Bone marrow (tissue), 2 donors: ENCODE results near the gene FARP1.

Experiments used
- DNase-seq, 2 donors: peaks; one replicate each; lab custom pipeline; 2025; lab: John Stamatoyannopoulos, UW

FARP1 gene

DNA sequence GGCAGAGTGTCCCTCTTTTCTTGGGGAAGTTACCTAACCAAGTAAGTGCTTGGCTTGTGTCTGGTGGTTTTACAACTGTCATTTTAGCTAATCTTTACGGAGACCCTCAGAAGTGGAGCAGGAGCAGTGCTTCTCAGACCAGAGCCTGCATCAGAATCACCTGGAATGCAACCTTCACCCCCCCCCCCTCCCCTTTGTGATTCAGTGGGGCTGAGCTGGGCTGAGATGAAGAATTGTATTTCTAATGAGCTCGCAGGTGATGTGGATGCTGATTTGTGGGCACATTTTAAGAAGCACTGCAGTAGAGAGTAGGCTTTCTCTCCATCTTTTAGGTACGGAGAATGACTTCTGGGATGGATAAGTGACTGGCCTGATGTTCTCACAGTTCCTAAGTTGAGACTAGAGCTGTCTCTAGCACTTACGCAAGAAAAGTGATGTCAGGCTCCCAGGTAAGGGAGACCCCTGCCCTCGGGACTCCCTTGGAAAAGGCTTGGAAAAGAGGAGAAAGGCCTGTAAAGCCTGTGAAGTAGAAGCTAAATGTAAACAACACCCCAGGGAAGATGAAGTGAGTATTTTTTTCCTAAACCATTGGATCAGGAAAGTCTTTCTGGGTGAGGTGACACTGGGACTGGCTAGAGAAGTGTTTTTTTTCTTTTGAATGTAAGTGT, 57.5 kb downstream of the FARP1 start:
- DNase-seq = no peak

DNA sequence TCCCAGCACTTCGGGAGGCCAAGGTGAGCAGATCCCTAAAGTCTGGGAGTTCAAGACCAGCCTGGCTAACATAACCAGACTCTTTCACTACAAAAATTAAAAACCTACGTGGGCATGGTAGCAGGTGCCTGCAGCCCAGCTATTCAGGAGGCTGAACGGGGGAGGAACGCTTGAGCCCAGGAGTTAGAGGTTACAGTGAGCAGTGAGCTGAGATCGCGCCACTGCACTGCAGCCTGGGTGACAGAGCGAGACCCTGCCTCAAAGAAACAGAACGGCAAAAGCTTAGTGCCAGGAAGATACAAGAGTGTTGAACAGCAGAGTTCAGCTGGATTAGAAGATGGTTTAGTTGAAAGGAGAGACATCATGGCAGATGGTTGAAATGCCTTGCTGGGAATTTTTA, 58.3 kb downstream of the FARP1 start:
- no peak for DNase-seq

DNA sequence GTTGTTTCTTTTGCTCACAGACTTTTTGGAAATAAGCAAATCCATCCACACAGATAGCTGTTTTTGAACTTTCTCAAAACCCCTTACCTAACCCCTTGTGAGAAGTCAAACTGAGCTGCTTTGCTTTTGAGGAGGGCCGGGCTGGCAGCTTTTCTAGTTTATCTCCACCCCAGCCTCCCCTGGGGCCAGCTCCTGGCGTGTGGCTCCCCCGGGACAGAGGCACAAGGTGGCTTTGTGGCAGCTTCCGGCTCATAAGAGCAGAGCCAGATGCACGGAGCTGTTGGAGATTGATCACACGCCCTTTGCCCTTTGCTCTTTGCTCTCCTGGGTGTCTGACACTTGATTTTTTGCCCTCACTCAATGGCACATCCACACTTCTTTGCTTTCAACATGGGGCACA, 59.1 kb downstream of the FARP1 start:
- DNase-seq = no peak

DNA sequence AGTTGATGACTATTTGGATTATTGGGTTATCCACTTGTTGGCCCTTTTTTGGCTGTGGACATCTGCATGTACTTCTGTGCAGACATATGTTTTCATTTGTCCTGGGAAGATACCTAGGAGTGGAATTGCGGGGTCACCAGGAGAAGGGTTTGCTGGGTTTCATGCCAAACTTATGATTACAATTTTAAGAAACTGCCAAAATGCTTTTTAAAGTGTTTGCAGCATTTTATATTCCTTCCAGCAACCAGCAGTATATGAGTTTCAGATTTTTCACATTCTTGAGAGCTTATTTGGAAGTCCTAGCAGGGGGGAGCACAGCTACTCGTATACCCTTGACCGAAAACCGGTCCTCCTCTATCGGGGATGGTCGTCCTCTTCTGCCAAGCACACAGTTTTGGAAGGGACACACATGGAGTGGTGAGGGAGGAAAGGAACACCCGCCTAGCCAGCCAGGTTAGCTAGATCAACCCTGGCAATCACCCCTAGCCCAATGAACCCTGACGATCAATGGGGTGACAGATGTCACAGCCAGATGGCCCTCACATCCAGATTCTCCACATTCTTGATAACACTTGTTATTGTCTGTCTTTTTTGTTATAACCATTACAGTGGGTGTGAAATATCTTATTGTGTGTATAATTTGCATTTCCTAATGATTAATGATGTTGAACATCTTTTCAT, 60.9 kb downstream of the FARP1 start:
- DNase-seq = no peak

DNA sequence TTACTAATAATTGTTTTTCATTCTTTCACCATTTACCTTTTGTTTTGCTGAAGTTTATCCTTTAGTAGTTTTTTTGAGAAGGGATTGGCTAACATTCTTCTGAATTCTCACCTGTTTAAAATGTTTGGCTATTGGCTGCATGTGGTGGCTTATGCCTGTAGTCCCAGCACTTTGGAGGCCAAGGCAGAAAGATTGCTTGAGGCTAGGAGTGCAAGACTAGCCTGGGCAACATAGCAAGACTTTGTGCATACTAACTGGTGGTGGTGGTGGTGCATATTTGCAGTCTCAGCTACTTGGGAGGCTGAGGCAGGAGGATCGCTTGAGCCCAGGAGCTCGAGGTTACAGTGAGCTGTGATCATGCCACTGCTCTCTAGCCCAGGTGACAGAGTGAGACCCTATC, 61.7 kb downstream of the FARP1 start:
- no peak for DNase-seq

DNA sequence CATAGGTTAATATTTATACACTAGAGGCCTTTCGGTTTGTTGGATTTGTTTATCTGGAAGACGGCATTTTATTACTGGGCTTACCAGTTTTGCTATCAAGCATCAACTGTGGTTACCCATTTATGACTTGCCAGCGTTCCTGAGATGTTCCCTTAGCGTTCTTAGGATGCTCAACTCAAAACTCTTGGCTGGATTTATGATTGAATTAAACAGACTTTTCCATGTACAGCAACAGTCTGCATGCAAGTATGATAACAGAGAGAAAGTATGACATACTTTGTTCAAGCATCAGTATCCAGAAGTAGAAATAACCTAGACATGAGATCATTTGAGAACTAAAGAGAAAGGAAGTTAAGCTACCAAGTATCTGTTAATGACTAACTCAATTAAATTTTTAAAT, 64.1 kb downstream of the FARP1 start:
- DNase-seq = no peak

DNA sequence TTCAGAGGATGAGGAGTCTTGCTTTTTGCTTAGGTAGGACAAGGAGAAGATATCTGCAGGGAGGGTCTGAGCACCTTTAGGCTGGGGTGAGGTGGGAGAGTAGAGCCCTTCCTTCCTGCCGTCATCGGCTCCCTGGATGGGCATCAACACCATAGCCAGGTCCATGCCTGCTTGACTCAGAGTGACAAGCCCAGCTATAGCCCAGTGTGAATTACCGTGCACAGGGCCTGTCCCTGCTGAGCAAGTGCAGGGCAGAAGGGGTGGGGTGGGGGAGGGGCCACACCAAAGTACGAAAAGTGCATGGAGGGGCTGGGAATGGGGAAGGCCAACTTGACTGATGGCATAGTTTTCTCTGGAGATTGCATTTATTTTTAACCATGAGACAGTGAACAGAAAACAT, 64.5 kb downstream of the FARP1 start:
- DNase-seq = no peak

DNA sequence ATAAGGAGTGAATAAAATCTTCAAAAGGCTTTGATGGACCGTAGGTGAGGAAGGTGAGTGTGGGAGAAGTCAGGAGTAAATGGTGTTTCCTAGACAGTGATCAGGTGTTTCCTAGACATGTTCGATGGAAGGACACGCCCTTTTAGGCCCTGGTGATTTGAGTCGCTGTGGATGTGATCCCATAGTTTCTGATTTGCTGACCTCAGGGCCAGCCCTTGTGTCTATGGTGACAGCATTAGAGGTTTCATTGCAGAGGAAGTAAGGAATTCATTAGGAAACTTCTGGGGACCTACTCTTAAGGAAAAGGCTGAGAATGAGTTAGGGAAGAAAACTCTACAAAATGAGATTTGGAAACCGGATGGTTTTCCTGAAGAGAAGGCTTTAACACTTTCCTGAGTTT, 65.7 kb downstream of the FARP1 start:
- no peak for DNase-seq

DNA sequence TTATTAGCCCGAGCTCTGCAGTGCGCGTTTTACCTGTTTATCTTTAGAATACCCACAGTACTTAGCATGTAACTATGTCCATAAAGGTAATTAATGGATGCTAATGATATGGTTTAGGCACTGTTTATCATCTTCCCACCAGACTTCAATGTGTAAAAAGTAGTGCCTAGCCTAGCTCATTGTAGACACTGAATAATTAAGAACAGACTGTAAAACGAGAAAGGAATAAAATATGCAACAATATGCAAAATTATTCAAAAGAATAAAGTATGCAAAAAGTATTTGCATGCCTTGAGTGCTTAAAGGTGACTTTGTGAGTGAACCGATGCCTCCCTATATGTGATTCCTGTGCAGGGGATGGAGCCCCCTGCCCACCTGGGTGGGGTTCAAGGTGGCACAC, 69.9 kb downstream of the FARP1 start:
- no peak for DNase-seq

DNA sequence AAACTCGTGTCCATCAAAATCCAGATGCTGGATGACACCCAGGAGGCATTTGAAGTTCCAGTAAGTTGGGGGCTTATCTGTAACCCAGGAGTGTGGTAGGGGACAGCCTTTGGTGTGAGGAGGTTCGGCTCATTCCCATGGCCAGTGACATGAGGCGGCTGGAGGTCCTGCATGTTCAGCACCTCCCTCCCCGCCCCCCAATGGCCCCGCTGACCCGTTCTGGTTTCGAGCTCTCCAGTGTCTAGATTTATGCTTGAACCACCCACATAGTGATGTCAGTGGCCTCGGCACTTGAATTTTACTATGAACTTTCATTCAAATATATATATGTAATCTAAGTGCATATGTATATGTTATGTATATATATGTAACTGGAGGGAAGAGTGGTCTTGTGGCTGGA, 70.5 kb downstream of the FARP1 start:
- no peak for DNase-seq

DNA sequence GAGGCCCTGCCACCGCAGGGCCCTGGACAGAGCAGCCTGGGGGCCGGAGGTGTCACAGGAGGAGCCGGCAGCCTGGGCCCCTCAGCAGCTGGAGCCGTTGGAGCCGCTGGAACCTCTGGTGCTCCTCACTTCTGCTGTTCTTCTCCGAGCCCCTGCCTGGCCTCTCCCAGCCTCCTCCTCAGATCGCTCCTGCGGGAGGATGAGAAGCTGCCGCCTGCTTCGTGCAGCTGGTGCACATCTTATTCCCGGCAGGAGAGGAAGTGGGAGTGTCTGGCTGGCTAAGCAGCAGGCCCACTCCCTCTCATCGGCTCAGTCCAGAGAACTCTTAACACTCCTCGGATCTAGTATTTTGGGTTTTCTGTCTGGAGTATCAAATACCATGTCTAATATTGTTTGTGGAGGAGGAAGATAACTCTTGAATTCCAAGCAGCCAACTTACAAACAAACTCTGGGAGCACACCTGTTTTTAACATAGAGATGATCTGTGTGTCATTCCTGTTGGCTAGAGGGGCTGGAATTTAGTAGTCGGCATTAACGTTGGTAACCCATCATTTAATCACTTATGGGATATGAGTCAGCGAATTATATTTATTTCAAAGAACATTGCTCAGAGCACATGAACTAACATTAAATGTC, 71.2 kb downstream of the FARP1 start:
- no peak for DNase-seq

DNA sequence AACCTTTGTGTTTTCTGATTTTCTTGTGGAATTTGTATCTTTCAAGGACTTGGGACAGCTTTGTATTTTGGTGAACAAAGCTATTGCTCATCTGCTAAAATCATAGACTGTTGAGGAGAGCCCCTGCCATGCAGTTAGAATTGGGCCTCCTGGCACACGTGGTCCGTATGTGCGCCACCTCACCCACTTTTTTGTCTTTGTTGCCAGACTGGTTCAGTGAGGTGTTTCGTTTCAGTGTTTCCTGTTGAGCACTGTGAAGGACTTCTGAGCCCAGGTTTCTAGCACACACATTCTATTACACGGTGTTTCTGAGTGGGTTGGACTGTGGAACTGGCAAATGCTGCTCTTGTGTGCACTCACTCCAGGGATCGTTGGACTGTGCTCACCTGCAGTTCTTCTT, 71.8 kb downstream of the FARP1 start:
- no peak for DNase-seq

DNA sequence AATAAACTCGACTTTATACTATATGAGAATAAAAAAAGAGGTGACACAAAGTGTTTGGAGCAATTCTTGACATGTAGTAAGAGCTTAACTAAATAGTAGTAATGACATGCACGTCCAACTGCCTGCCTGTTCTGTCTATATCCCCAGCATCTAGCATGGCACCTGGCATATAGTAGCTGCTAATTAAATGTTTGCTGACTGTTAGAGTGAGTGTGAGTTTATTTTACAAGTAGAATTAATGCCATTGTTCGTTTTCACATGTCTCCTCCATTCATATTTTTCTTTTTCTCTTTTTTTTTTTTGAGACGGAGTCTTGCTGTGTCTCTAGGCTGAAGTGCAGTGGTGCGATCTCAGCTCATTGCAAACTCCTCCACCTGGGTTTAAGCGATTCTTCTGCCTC, 72.6 kb downstream of the FARP1 start:
- DNase-seq = no peak

DNA sequence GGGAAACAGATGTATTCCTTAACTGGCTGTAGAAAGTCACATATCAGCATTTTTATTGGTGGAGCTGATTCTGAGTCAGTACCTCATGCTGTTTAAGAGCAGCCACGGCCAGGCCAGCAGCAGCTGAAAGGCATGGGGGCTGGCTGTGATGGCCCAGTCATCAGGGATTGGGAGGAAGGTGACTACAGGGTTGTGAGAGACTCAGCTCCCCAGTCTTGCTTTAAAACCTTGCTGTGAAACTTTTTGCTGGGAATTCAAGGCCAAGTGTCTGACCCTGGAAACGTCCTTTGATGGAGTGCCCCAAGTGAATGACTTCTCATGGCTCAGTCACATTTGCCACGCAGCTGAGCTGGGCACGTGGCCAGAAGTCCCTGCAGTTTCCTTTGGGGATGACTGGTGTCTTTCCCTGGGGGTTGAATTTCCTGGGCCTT, 73.3 kb downstream of the FARP1 start:
- DNase-seq = no peak

DNA sequence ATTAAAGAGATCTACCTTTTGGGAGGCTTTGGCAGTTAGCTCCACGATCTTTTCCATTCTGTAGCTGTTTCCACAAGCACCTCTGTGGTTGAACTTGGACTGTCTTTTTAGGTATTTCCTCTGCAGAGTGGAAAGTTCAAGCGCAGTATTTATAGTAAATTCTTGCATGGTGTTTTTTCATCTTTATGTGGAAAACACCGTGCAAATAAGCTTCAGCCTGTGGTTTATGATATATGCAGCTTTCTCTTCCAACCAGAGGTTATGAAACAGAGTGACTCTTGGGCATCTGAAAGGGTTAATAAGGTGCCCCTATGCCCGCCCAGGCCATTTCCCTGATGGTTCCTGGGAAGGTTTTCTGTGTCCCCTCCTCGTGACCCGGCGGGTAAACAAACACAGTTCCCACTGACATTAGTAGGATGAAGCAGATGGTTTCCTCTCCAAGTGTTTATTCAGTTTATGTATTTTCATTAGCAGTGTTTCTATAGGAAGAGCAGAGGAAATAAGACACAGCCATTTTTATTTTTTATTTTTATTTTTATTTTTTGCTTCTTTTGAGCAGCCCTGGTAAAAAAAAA, 73.9 kb downstream of the FARP1 start:
- no peak for DNase-seq

DNA sequence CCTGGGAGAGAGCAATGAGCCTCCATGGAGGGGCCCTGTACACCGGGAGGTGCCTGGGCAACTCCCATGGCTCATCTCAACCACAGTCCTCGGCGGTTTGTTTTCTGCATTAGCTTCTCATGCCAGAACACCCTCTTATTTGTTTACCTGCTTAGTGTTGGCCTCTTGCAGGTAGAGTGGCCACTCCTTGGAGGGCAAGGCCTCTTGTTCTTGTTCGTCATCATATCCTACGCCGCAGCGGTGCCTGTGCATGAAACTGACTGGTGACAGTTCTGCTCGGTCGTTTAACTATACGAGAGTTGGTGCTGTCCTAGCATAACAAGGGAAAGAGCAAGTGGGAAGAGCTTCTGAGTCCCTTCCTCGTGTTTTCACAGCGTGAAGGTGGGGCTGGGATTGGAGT, 74.7 kb downstream of the FARP1 start:
- no peak for DNase-seq

DNA sequence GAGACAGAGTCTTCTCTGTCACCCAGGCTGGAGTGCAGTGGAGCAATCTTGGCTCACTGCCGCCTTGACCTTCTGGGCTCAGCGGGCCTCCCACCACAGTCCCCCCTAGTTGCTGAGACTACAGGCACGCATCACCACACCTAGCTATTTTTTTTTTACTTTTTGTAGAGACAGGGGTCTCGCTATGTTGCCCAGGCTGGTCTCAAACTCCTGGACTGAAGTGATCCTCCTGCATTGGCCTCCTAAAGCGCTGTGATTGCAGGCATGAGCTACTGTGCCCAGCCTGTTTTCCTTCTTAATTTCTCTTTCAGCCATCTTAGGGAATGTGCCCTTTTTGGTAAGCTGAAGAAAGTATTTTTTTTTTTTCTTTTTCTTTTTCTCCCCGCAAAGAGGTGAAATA, 76.8 kb downstream of the FARP1 start:
- DNase-seq = no peak

DNA sequence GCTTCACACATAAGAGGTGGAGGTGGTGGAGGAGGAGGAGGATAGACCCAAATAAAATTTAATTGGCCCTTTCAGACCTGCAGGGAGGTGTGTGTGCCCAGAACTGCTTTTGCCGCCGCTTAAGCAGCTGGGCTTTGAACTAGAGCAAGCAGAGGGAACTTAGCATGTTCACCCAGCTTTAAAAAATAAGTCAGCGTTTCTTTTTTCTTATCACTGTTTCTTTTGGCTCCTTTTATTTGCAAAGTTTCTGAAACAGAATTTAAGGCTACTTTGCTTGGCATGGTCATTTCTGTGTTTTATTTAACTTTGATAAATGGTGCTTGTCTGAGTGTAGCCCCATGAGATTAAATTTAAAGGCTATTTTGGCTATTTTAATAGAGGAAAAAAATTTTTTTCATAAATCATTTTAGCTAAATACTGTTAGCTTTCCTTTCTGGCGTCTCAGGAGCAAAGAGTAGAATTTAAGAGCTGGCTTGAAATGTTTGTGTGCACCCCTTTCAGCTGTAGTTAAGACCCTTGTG, 77.4 kb downstream of the FARP1 start:
- no peak for DNase-seq

DNA sequence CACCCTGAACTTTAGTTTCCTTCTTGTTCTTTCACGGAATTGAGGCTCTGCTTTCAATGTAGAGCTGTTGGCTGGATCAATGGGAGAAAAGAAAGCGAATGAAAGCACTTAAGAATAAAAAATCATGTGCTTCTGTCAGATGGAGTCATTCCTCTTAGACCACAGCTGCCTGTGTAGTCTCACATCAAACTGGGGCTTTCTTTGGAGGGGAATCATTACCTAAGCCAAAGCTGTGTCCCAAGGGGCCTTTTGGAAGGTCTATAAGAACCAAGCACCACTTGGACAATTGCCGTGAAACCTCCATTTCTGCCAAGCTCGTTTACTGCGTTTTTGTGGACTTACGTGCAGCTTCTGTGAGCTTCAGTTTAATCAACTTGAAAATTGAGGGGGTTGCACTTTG, 78.3 kb downstream of the FARP1 start:
- DNase-seq = no peak

DNA sequence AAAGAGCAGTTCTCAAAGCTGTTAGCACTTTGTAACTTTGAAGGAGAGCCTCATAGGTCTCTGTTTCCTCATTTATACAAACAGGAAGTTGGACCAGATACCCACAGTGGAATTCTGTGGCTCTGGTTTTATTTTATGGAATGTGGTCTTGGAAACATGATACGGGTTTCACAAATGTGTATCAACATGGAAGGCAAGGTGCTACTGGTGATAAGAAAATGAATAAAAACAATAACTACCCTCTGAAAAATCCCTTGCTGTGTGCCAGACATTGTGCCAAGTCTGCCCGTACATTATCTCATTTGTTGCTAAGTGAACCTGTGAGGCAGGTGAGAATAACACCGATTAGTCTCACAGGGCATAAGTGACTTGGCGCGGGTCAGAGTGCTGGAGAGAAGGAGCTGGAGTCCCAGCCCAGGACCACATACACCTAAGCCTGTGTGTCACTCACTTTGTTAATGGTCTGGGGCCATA, 79.2 kb downstream of the FARP1 start:
- no peak for DNase-seq

DNA sequence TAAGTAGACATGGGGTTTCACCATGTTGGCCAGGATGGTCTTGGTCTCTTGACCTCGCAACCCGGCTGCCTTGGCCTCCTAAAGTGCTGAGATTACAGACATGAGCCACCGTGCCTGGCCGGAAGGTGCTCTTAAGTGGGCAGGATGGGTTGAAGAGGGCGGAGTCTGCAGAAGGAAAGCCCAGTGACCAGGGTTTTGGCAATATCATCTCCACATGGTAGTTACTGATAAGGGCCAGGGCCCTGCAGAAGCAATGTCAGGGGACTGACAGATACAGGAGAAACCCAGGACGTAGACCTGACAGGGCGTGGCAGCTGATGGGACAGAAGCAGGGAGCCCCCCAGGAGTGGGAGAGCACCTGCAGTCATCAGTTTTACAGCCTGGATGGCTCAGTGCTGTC, 79.9 kb downstream of the FARP1 start:
- DNase-seq = no peak

DNA sequence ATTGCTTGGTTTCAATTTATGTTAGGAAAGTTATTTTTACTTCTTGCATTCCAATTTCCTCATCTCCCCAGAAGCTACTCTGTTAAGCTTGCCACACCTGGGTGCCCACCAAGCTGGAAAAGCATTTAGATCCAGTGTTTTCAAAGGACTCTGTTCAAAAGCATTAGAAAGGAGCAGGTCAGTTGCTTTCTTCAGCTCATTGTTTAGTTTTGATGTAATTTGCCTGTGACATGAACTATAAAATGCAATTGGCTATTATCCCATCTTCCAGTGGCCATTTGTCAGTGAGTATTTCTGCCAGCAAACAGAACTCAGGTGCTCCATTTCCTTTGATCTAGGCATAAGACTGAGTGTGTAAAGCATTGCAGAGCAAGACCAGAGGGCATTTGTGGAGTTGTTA, 80.8 kb downstream of the FARP1 start:
- DNase-seq = no peak

DNA sequence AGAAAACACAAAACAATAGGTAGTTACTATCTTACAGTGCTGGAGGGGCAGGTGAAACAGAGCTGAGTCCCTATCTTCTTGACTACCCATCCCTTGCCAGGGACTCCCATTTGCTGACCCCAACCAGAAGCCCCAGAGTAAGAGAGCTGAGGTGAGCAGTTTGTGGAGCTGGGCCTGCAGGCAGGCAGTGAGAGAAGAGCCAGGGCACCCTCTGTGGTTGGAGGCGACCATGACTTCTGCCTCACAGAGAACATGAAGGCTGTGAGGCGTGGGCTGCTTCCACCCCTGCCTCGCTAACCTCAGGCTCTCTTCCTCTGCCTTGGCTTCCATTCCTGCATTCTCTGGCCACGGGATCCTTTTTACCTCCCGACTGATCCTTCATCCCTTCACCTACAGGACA, 81.7 kb downstream of the FARP1 start:
- no peak for DNase-seq
